HAP-1 (cell line): ENCODE data around the gene ZNF503.

ENCODE experiments used
- DNase-seq, 2 experiments: peaks; one replicate each; pipeline ENCODE4 v3.0.0-alpha.2; 2016 to 2020; ENCODE audit warnings: low spot score in 2 of 2
- H3K27me3 ChIP-seq: fragments of 250-450 bp; sonication (Bioruptor Pico); 2 replicates; pipeline ENCODE4 v1.5.1; 2020; ENCODE audit warnings: low read depth, mild to moderate bottlenecking, moderate library complexity
- H3K36me3 ChIP-seq: fragments of 250-450 bp; sonication (Bioruptor Pico); replicated peaks from 2 replicates; pipeline ENCODE4 v1.5.1; 2020; ENCODE audit warnings: mild to moderate bottlenecking
- H3K4me1 ChIP-seq: fragments of 250-450 bp; sonication (Bioruptor Pico); 2 replicates; pipeline ENCODE4 v1.5.1; 2020; ENCODE audit warnings: mild to moderate bottlenecking
- H3K4me3 ChIP-seq: fragments of 250-450 bp; sonication (Bioruptor Pico); 2 replicates; pipeline ENCODE4 v1.5.1; 2020; ENCODE audit warnings: mild to moderate bottlenecking, moderate library complexity
- H3K9me3 ChIP-seq: fragments of 250-450 bp; sonication (Bioruptor Pico); 2 replicates; pipeline ENCODE4 v1.5.1; 2020; ENCODE audit warnings: mild to moderate bottlenecking, moderate library complexity
- in situ Hi-C: fragments of 300-500 bp; cut with MboI; formaldehyde crosslinking; loops from 3 replicates; pipeline ENCODE4 v1.14.3; 2020; ENCODE audit warnings: low sequenced_read_pairs, inconsistent platforms, mixed read lengths

ZNF503 gene

GRCh38 chr10:75426880-75427279 lies 25.3 kb upstream of the ZNF503 start:
- DNase-seq, result no peak
- no peaks in the 10 kb centered on the region for H3K27me3 ChIP-seq
- H3K36me3 ChIP-seq, result no peaks in the 10 kb centered on the region
- in situ Hi-C loops, result no loop called here
- no peaks in the 10 kb centered on the region for H3K9me3 ChIP-seq
- no peaks in the 10 kb centered on the region for H3K4me1 ChIP-seq
- H3K4me3 ChIP-seq, result no peak overlapping the region

DNA sequence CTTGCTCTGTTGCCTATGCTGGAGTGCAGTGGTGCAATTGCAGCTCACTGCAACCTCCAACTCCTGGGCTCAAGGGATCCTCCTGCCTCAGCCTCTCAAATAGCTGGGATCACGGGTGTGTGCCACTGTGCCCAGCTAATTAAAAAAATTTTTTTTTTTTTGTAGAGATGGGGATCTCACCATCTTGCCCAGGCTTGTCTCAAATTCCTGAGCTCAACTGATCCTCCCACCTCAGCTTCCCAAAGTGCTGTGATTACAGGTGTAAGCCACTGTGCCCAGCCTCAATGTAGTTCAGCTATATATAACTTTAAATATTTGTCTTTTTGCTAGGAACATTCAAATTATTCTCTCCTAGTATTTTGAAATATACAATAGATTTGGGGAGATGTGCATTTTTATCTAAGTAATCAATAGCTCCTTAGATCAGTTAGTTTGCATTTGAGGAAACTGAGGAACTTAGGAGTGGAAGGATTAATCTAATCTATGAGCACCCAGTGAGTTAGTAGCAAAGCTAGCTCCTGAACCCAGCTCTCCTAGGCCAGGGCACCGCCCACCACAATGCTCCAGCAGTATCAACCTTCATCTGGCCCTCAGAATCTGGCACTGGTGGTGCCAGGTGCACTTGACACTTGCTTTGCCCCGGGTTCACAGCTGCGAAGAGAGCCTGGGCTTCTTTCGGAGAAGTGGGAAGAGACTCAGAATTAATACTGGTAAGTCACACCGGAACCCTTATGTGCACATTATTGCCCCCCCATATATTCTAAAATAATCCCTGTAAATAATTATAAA lies 23.9 kb upstream of the ZNF503 start:
- no peak for DNase-seq
- in situ Hi-C loops, result no loop called here
- no peak overlapping the region for H3K4me3 ChIP-seq
- H3K9me3 ChIP-seq, result no peaks in the 10 kb centered on the region
- H3K36me3 ChIP-seq, result no peaks in the 10 kb centered on the region
- H3K27me3 ChIP-seq, result no peaks in the 10 kb centered on the region
- no peaks in the 10 kb centered on the region for H3K4me1 ChIP-seq

GRCh38 chr10:75424571-75424970 lies 23.0 kb upstream of the ZNF503 start:
- no peaks in the 10 kb centered on the region for H3K9me3 ChIP-seq
- H3K4me3 ChIP-seq, result no peak overlapping the region
- H3K27me3 ChIP-seq, result no peaks in the 10 kb centered on the region
- DNase-seq, result no peak
- in situ Hi-C loops, result no loop called here
- no peaks in the 10 kb centered on the region for H3K4me1 ChIP-seq
- H3K36me3 ChIP-seq, result no peaks in the 10 kb centered on the region

DNA sequence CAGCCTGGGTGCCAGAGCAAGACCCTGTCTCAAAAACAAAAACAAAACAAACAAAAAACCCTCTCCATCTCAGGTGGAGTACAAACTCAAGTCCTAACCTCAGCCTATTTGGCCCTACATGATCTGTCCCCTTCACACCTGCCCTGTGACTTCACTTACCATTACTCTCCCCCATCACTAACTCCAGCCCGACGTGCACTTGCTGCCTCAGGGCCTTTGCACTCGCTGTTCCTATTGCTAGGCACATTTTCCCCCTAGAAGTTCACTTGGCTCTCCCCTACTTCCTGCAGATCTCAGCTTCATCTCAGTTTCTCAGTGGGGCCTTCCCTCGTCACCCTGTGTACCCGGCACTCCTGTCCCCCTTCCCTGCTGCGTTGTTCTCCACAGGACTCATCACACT lies 21.3 kb upstream of the ZNF503 start:
- no peaks in the 10 kb centered on the region for H3K9me3 ChIP-seq
- no peak for DNase-seq
- no peak overlapping the region for H3K4me3 ChIP-seq
- H3K4me1 ChIP-seq, result peaks cover 1% of the 10 kb centered on the region
- H3K36me3 ChIP-seq, result no peaks in the 10 kb centered on the region
- no peaks in the 10 kb centered on the region for H3K27me3 ChIP-seq
- in situ Hi-C loops, result no loop called here

DNA sequence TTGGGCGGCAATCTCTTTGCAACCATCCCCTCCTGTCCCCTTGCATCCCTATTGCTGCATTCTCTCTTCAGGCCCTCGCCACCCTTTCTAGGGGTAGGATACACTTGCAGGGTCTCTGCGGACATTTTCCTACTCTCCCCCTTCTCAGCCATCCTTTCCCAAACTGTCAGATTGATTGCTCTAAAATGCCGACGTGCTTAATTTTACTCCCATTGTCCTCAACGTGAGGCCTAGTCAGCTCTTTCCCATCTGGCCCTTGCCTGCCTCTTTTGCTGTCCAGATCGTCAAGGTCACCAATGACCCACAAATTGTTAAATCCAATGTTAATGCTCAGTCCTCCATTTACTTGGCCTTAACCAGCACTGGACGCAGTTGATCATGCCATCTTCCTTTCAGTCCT lies 17.1 kb upstream of the ZNF503 start:
- Histone ChIP-seq H3K27me3 (peaks cover 9% of the 10 kb centered on the region; the same call in 1 of the 2 replicates), H3K9me3 (no peaks in the 10 kb centered on the region), H3K4me1 (peaks cover 8% of the 10 kb centered on the region), H3K4me3 (no peak overlapping the region), H3K36me3 (no peaks in the 10 kb centered on the region)
- DNase-seq, result no peak
- in situ Hi-C loops, result no loop called here

- Histone ChIP-seq H3K4me3 (no peak overlapping the region), H3K27me3 (peaks cover 9% of the 10 kb centered on the region; the same call in 1 of the 2 replicates), H3K36me3 (no peaks in the 10 kb centered on the region), H3K9me3 (no peaks in the 10 kb centered on the region), H3K4me1 (peaks cover 8% of the 10 kb centered on the region)
- in situ Hi-C loops, result no loop called here
- no peak for DNase-seq
These were observed 16.7 kb upstream of the ZNF503 start for GRCh38 chr10:75418293-75418692.

DNA sequence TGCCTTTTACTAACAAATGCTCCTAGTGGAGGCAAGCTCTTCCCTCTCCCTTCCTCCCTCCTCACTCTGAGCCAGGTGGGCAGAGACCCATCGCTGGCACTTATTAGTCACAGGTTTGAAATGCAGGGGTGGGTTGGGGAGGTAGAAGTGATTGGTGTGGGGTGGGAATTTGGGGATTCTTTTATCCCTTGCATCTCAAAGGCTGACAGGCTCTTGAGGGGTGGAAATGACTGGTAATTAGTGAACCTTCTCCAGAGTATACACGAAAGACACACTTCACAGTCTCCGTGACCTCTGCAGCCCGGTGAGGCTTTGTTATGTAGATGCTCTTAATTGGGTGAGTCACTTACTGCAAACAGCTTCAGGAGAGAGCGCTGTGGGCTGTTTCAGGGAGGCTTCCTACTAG lies 16.0 kb upstream of the ZNF503 start:
- H3K9me3 ChIP-seq, result no peaks in the 10 kb centered on the region
- peak; percentile 64 to 65 for DNase-seq
- in situ Hi-C loops, result no loop called here

GRCh38 chr10:75414527-75414926 lies 13.0 kb upstream of the ZNF503 start:
- H3K27me3 ChIP-seq, result peaks cover 22% of the 10 kb centered on the region
- DNase-seq, result no peak
- in situ Hi-C loops, result no loop called here
- no peaks in the 10 kb centered on the region for H3K36me3 ChIP-seq
- H3K9me3 ChIP-seq, result no peaks in the 10 kb centered on the region
- no peak overlapping the region for H3K4me3 ChIP-seq
- peaks cover 8% of the 10 kb centered on the region for H3K4me1 ChIP-seq

More for the DNA sequence above, 16.0 kb upstream of the ZNF503 start:
- Histone ChIP-seq H3K4me3 (no peak overlapping the region), H3K36me3 (no peaks in the 10 kb centered on the region), H3K27me3 (peaks cover 9% of the 10 kb centered on the region; the same call in 1 of the 2 replicates), H3K4me1 (peaks cover 8% of the 10 kb centered on the region)

DNA sequence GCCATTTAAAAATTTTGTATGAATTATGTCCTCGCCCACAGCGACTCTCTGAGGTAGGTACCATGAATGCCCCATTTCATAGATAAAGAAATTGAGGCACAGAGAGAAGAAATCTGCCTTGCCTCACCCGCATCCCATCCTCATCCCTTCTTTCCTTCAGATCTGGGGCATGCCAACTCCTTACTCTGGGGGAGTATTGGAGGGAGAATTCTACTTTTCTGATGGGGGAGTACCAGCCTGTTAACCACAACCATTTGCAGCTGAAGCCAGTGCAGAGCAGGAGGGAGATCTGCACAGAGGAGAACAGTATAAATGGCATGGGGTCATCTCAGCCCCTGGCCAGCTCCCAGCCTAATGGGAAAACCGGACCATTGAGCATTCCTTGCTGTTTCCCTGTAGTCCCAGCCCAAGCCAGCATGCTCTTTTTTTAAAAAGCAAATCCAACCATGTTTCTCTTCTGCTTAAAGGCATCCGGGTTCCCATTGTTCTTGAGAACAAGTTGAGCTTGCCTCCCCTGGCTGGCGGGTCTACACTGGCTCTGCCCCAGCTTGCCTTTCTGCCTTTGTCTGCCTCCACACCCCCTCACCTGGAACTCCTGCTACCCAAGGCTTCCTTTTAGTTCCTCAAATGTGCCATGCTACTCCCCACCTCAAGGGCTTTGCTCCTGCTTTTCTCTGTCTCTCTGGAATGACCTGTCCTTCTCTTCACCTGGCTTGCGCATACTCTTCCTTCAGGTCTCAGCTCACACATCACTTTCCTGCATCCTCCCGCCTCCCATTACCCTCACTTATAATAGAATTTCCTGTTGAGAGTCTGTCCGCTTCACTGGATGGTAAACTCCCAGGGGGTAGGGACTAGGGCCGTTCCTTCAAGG lies 8.8 kb upstream of the ZNF503 start:
- no peak overlapping the region for H3K4me3 ChIP-seq
- DNase-seq, result no peak
- H3K4me1 ChIP-seq, result no peaks in the 10 kb centered on the region
- H3K36me3 ChIP-seq, result no peaks in the 10 kb centered on the region
- peaks cover 13% of the 10 kb centered on the region for H3K27me3 ChIP-seq
- no peaks in the 10 kb centered on the region for H3K9me3 ChIP-seq
- in situ Hi-C loops, result no loop called here

GRCh38 chr10:75408911-75409885 lies 7.6 kb upstream of the ZNF503 start:
- in situ Hi-C loops, result no loop called here
- H3K4me3 ChIP-seq, result peak overlapping the region; percentile 62

GRCh38 chr10:75408509-75408875 lies 6.9 kb upstream of the ZNF503 start:
- Histone ChIP-seq H3K9me3 (no peaks in the 10 kb centered on the region), H3K4me3 (peak overlapping the region; percentile 62), H3K36me3 (no peaks in the 10 kb centered on the region), H3K4me1 (0 out of 2 replicates have a peak, but pooled peaks cover 7% of the 10 kb centered on the region), H3K27me3 (peaks cover 13% of the 10 kb centered on the region)
- DNase-seq, result no peak
- in situ Hi-C loops, result no loop called here

More at GRCh38 chr10:75408911-75409885, 7.6 kb upstream of the ZNF503 start:
- H3K27me3 ChIP-seq, result peaks cover 13% of the 10 kb centered on the region
- H3K36me3 ChIP-seq, result no peaks in the 10 kb centered on the region
- no peaks in the 10 kb centered on the region for H3K9me3 ChIP-seq
- peak; percentile 49 to 82 for DNase-seq
- H3K4me1 ChIP-seq, result no peaks in the 10 kb centered on the region

DNA sequence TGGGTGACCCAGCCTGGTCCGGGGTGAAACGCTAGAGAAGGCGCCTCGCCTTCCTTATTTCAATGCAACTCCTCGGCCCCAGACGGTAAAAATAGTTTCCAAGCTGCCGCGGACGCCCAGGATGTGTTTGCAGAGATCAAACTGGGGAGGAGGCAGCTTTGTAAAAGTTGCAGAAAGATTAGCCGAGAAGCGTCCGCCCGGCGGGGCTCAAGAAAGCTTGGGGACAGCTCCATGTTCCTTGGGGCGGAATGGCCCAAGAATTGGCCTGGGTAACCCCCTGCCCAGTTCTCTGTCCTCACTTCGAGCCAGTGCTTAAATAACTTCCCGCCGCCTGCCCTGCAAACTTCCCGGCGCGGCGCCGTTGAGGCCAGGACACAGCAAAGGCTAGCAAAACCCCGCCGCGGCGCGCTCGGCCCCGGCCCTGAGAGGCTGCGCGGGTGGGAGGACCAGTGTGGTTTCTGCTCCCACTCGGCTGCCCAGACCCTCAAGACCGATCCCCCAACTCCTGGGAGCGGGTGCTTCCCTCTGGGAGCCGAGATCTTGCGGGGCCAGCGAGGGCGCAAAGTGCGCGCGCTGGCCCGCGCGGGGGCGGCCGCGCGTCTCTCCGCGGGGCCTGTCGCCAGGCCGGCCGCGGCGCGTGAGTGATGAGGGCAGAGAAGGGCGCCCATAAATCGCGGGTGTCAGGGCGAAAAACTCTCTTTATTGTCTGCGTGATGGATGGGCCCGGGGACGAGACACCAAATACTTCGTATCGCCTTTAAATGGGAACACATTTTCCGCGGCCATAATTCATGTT lies 6.3 kb upstream of the ZNF503 start:
- Histone ChIP-seq H3K4me1 (peaks cover 10% of the 10 kb centered on the region; the same call in 1 of the 2 replicates), H3K27me3 (peaks cover 13% of the 10 kb centered on the region), H3K9me3 (no peaks in the 10 kb centered on the region), H3K4me3 (peak overlapping the region; percentile 62), H3K36me3 (no peaks in the 10 kb centered on the region)
- DNase-seq, result no peak
- in situ Hi-C loops, result no loop called here
